Vagina (tissue), 2 donors: ENCODE data around the gene SPINK2.

Source experiments
- POLR2A ChIP-seq, 2 donors: fragments of 450-650 bp; IDR thresholded peaks; one replicate each; pipeline ENCODE4 v1.6.1; 2017; ENCODE audit warnings: antibody characterized with exemption in 2 of 2, mild to moderate bottlenecking in 2 of 2, moderate library complexity in 2 of 2
- POLR2AphosphoS5 ChIP-seq, 2 donors: sonication (generic); formaldehyde crosslinking; IDR thresholded peaks; one replicate each; pipeline ENCODE4 v1.9.0; 2017; ENCODE audit warnings: antibody characterized with exemption in 2 of 2, mild to moderate bottlenecking in 2 of 2, low read depth in 1 of 2; ENCODE audit not compliant: insufficient read depth in 1 of 2
- TF ChIP-seq, protein P1 (sequence below), 3 experiments: fragments of 450-650 bp in 2 of 3; fragments of 200-600 bp in 1 of 3; sonication (generic) in 1 of 3; IDR thresholded peaks; one replicate each; pipeline ENCODE4 v1.5.1; 2017 to 2019; ENCODE audit warnings: antibody characterized with exemption in 3 of 3, mild to moderate bottlenecking in 2 of 3, moderate library complexity in 2 of 3

DNA sequence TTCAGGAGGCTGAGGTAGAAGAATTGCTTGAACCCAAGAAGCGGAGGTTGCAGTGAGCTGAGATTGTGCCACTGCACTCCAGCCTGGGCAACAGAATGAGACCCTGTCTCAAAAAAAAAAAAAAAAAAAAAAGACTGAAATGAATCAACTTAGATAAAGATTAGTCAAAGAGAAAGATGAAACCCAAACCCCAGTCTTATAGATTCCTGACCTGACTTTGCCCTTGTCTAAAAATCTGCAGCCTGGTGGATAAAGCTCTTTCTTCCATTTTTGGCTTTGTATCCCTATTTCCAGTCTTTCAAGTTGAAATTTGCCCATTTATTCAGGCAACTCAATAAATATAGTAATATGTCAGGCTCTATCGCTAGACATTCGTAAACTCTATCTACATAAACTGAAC is 39.3 kb upstream of the SPINK2 start:
- TF ChIP-seq POLR2AphosphoS5 (IDR thresholded peaks at IDR 0.05; ENCODE audit: insufficient read depth in 1 of 2, low read depth in 1 of 2) = no peak
- TF ChIP-seq, protein P1, sequence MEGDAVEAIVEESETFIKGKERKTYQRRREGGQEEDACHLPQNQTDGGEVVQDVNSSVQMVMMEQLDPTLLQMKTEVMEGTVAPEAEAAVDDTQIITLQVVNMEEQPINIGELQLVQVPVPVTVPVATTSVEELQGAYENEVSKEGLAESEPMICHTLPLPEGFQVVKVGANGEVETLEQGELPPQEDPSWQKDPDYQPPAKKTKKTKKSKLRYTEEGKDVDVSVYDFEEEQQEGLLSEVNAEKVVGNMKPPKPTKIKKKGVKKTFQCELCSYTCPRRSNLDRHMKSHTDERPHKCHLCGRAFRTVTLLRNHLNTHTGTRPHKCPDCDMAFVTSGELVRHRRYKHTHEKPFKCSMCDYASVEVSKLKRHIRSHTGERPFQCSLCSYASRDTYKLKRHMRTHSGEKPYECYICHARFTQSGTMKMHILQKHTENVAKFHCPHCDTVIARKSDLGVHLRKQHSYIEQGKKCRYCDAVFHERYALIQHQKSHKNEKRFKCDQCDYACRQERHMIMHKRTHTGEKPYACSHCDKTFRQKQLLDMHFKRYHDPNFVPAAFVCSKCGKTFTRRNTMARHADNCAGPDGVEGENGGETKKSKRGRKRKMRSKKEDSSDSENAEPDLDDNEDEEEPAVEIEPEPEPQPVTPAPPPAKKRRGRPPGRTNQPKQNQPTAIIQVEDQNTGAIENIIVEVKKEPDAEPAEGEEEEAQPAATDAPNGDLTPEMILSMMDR (IDR thresholded peaks at IDR 0.05) = no peak
- no peak for TF ChIP-seq POLR2A (IDR thresholded peaks at IDR 0.05)
